Measurements from ENCODE around the gene PRKCA. TPM values are rescaled to one million over a fixed set of nuclear protein-coding genes. Genes with fewer than 3 reads are reported as not detected.
A peak's percentile ranks its signal among the peaks of the same experiment; 100 is the strongest.

Gene PRKCA
- total RNA-seq, 2 donors from 2014 or later: 104 to 119 TPM

GRCh38 chr17:66675273-66675990 lies 373.0 kb downstream of the PRKCA start:
- Mint-ChIP-seq H3K36me3 (peaks cover 17 to 25% of the 10 kb centered on the region in 2 donors), H3K27ac (peak overlapping the region in 1 of 2 donors; percentile 45), H3K9me3 (peaks cover 0 to 4% of the 10 kb centered on the region in 2 donors)
- no peak for DNase-seq (ENCODE audit: low spot score in 2 of 2)
- no peak for ATAC-seq

- ATAC-seq (no peak), DNase-seq (ENCODE audit: low spot score in 2 of 2) (no peak)
- Mint-ChIP-seq H3K27ac (no peak overlapping the region), H3K9me3 (peaks cover 0 to 4% of the 10 kb centered on the region in 2 donors), H3K36me3 (peaks cover 17 to 24% of the 10 kb centered on the region in 2 donors)
Observed at GRCh38 chr17:66675991-66676371, 373.6 kb downstream of the PRKCA start.

- peaks cover 17 to 24% of the 10 kb centered on the region in 2 donors for H3K36me3 Mint-ChIP-seq
- H3K9me3 Mint-ChIP-seq: peaks cover 0 to 4% of the 10 kb centered on the region in 2 donors
- ATAC-seq: no peak
- no peak for DNase-seq (ENCODE audit: low spot score in 2 of 2)
- peak overlapping the region in 1 of 2 donors; percentile 65 for H3K27ac Mint-ChIP-seq
Observed at GRCh38 chr17:66676421-66676820, 374.0 kb downstream of the PRKCA start.

GRCh38 chr17:66677201-66677981 lies 375.0 kb downstream of the PRKCA start:
- peak in 1 of 2 donors; percentile 19 for DNase-seq (ENCODE audit: low spot score in 2 of 2)
- Mint-ChIP-seq H3K9me3 (peaks cover 0 to 4% of the 10 kb centered on the region in 2 donors), H3K36me3 (peaks cover 17 to 24% of the 10 kb centered on the region in 2 donors), H3K27ac (peak overlapping the region; percentile 70 to 92)
- peak; percentile 75 to 76 for ATAC-seq

GRCh38 chr17:66678061-66678460 lies 375.6 kb downstream of the PRKCA start:
- Mint-ChIP-seq H3K27ac (peak overlapping the region; percentile 70 to 92), H3K9me3 (peaks cover 0 to 4% of the 10 kb centered on the region in 2 donors), H3K36me3 (peaks cover 17 to 24% of the 10 kb centered on the region in 2 donors)
- no peak for ATAC-seq
- no peak for DNase-seq (ENCODE audit: low spot score in 2 of 2)

GRCh38 chr17:66678827-66679226 lies 376.4 kb downstream of the PRKCA start:
- Mint-ChIP-seq H3K9me3 (peaks cover 0 to 4% of the 10 kb centered on the region in 2 donors), H3K36me3 (peaks cover 16 to 24% of the 10 kb centered on the region in 2 donors), H3K27ac (no peak overlapping the region)
- no peak for DNase-seq (ENCODE audit: low spot score in 2 of 2)
- no peak for ATAC-seq

- Mint-ChIP-seq H3K36me3 (peaks cover 10 to 24% of the 10 kb centered on the region in 2 donors), H3K27ac (peak overlapping the region in 1 of 2 donors; percentile 5), H3K9me3 (peaks cover 0 to 4% of the 10 kb centered on the region in 2 donors)
- DNase-seq (ENCODE audit: low spot score in 2 of 2) (no peak), ATAC-seq (no peak)
Observed at GRCh38 chr17:66679631-66680517, 377.5 kb downstream of the PRKCA start.

- Mint-ChIP-seq H3K9me3 (peaks cover 0 to 4% of the 10 kb centered on the region in 2 donors), H3K27ac (no peak overlapping the region), H3K36me3 (peaks cover 10 to 23% of the 10 kb centered on the region in 2 donors)
- DNase-seq (ENCODE audit: low spot score in 2 of 2) (no peak), ATAC-seq (no peak)
Observed at GRCh38 chr17:66682283-66682682, 379.9 kb downstream of the PRKCA start.

GRCh38 chr17:66684261-66684660 lies 381.8 kb downstream of the PRKCA start:
- Mint-ChIP-seq H3K36me3 (peaks cover 6 to 13% of the 10 kb centered on the region in 2 donors), H3K9me3 (no peaks in the 10 kb centered on the region), H3K27ac (peak overlapping the region in 1 of 2 donors; percentile 0)
- DNase-seq (ENCODE audit: low spot score in 2 of 2) (no peak), ATAC-seq (no peak)

GRCh38 chr17:66684731-66685130 lies 382.3 kb downstream of the PRKCA start:
- Mint-ChIP-seq H3K36me3 (peaks cover 10 to 13% of the 10 kb centered on the region in 2 donors), H3K9me3 (no peaks in the 10 kb centered on the region), H3K27ac (no peak overlapping the region)
- no peak for ATAC-seq
- DNase-seq (ENCODE audit: low spot score in 2 of 2): no peak

GRCh38 chr17:66686601-66687000 lies 384.2 kb downstream of the PRKCA start:
- DNase-seq (ENCODE audit: low spot score in 2 of 2): no peak
- no peak for ATAC-seq
- Mint-ChIP-seq H3K36me3 (peaks cover 15 to 18% of the 10 kb centered on the region in 2 donors), H3K9me3 (no peaks in the 10 kb centered on the region), H3K27ac (peak overlapping the region in 1 of 2 donors; percentile 22)

- no peak for DNase-seq (ENCODE audit: low spot score in 2 of 2)
- Mint-ChIP-seq H3K27ac (peak overlapping the region in 1 of 2 donors; percentile 66), H3K36me3 (peaks cover 27% of the 10 kb centered on the region in 2 donors), H3K9me3 (no peaks in the 10 kb centered on the region)
- ATAC-seq: no peak
Observed at GRCh38 chr17:66687570-66688284, 385.3 kb downstream of the PRKCA start.

GRCh38 chr17:66689221-66689620 lies 386.8 kb downstream of the PRKCA start:
- ATAC-seq: no peak
- H3K9me3 Mint-ChIP-seq: no peaks in the 10 kb centered on the region
- no peak for DNase-seq (ENCODE audit: low spot score in 2 of 2)
- peaks cover 35 to 39% of the 10 kb centered on the region in 2 donors for H3K36me3 Mint-ChIP-seq
- H3K27ac Mint-ChIP-seq: peak overlapping the region; percentile 6 to 43

- peaks cover 40 to 47% of the 10 kb centered on the region in 2 donors for H3K36me3 Mint-ChIP-seq
- peak overlapping the region in 1 of 2 donors; percentile 25 for H3K27ac Mint-ChIP-seq
- H3K9me3 Mint-ChIP-seq: no peaks in the 10 kb centered on the region
- ATAC-seq (no peak), DNase-seq (ENCODE audit: low spot score in 2 of 2) (no peak)
Observed at GRCh38 chr17:66690166-66690565, 387.8 kb downstream of the PRKCA start.

- H3K9me3 Mint-ChIP-seq: no peaks in the 10 kb centered on the region
- DNase-seq (ENCODE audit: low spot score in 2 of 2) (no peak), ATAC-seq (no peak)
- peaks cover 57 to 63% of the 10 kb centered on the region in 2 donors for H3K36me3 Mint-ChIP-seq
- H3K27ac Mint-ChIP-seq: peak overlapping the region; percentile 60 to 81
Observed at GRCh38 chr17:66691644-66692420, 389.4 kb downstream of the PRKCA start.
